Panc1 (cell line): ENCODE data around the gene IGLL5. TPM values are rescaled to one million over a fixed set of nuclear protein-coding genes. Genes with fewer than 3 reads are reported as not detected.

ENCODE experiments used
- ATAC-seq: fragments of 200-7000 bp; cut with Tn5 transposase; 2 replicates; pipeline ENCODE4 v1.9.1; 2020; ENCODE audit warnings: mild to moderate bottlenecking, moderate library complexity
- BruUV-seq: library from RNA; stranded (reverse); fragments of 400-500 nt; replicated peaks from 2 replicates; lab custom pipeline; 2021; lab: Mats Ljungman, UMichigan
- CTCF ChIA-PET: fragments of 300-600 bp; sonication (Branson Sonifier 250); formaldehyde crosslinking; loops from one replicate; lab custom pipeline; 2022; ENCODE audit warnings: antibody characterized with exemption; lab: Charles Lee
- POLR2A ChIA-PET: fragments of 300-600 bp; sonication (Branson Sonifier 250); formaldehyde crosslinking; loops from one replicate; lab custom pipeline; 2022; ENCODE audit warnings: antibody characterized with exemption; lab: Charles Lee
- DNase-seq: peaks from one replicate; pipeline ENCODE4 v3.0.0-alpha.2; 2010; ENCODE audit warnings: low read depth, low spot score
- H3K27ac ChIP-seq: 2 replicates; pipeline ENCODE4 v1.5.1; 2011; ENCODE audit warnings: mild to moderate bottlenecking, low read length, inconsistent platforms
- H3K27me3 ChIP-seq: fragments of 200-500 bp; sonication (Bioruptor generic); 2 replicates; pipeline ENCODE4 v1.6.0; 2014; ENCODE audit warnings: low read length, inconsistent platforms; ENCODE audit not compliant: control insufficient read depth, insufficient read depth
- H3K36me3 ChIP-seq: fragments of 200-500 bp; sonication (Bioruptor generic); 2 replicates; pipeline ENCODE4 v1.5.1; 2014; ENCODE audit warnings: inconsistent platforms, mild to moderate bottlenecking, low read length, moderate library complexity; ENCODE audit not compliant: control insufficient read depth, insufficient read depth
- H3K4me1 ChIP-seq: 2 replicates; pipeline ENCODE4 v1.5.1; 2011; ENCODE audit warnings: inconsistent platforms, mild to moderate bottlenecking, low read length, moderate library complexity; ENCODE audit not compliant: control insufficient read depth, insufficient read depth
- H3K4me3 ChIP-seq, 2 experiments: 2 replicates each; pipeline ENCODE4 v1.5.1; 2011 to 2012; ENCODE audit warnings: low read depth in 2 of 2, low read length in 2 of 2, mild to moderate bottlenecking in 2 of 2, inconsistent platforms in 1 of 2, moderate library complexity in 1 of 2
- H3K9me3 ChIP-seq: fragments of 200-500 bp; sonication (Bioruptor generic); 2 replicates; pipeline ENCODE4 v1.5.1; 2014; ENCODE audit warnings: low read depth, mild to moderate bottlenecking, inconsistent platforms, low read length, moderate library complexity; ENCODE audit not compliant: control insufficient read depth, insufficient read depth
- CTCF ChIP-seq: fragments of 450-650 bp; IDR thresholded peaks from 2 replicates; pipeline ENCODE4 v1.5.1; 2017; ENCODE audit warnings: mild to moderate bottlenecking
- POLR2AphosphoS5 ChIP-seq: IDR thresholded peaks from 2 replicates; pipeline ENCODE4 v1.6.1; 2012; ENCODE audit warnings: mild to moderate bottlenecking, low read depth, low read length, moderate library complexity
- REST ChIP-seq, 2 experiments: IDR thresholded peaks; 2 replicates each; pipeline ENCODE4 v1.6.1; 2011 to 2012; ENCODE audit warnings: low read depth in 2 of 2, control low read depth in 1 of 2, low read length in 1 of 2, mild to moderate bottlenecking in 1 of 2, moderate library complexity in 1 of 2; ENCODE audit not compliant: insufficient read depth in 1 of 2
- SIN3A ChIP-seq: IDR thresholded peaks from 2 replicates; pipeline ENCODE4 v1.6.1; 2012; ENCODE audit warnings: low read depth, mild to moderate bottlenecking, low read length, moderate library complexity, borderline replicate concordance; ENCODE audit not compliant: insufficient read depth
- TCF7L2 ChIP-seq: IDR thresholded peaks from 2 replicates; pipeline ENCODE4 v1.6.1; 2011; ENCODE audit warnings: mild to moderate bottlenecking, low read depth, low read length, inconsistent platforms
- in situ Hi-C: cut with HindIII; loops from 2 replicates; pipeline ENCODE4 v1.10.0; 2016; ENCODE audit warnings: low sequenced_read_pairs, low pct_unique_long_range_greater_than_20kb
- intact Hi-C: fragments of 100-400 bp; cut with micrococcal nuclease; formaldehyde crosslinking; loops from one replicate; pipeline ENCODE4 v1.10.0; 2022; ENCODE audit not compliant: unreplicated experiment
- total RNA-seq: library from RNA; stranded (reverse); gene quantifications from one replicate; pipeline ENCODE4 v1.2.1, GENCODE V29; 2021; ENCODE audit not compliant: unreplicated experiment

The IGLL5 gene
- total RNA-seq, 1 experiment from 2014 or later = not detected

GRCh38 chr22:22911327-22912134, 23.9 kb downstream of the IGLL5 start:
- CTCF ChIA-PET = interaction anchor here (0.6 kb wide), 2 partner anchors 24 to 42 kb away, joined by 6 to 8 read pairs; no protein-coding TSS in a partner anchor
- H3K27ac ChIP-seq = no peak overlapping the region
- no peaks in the 10 kb centered on the region for H3K9me3 ChIP-seq
- TF ChIP-seq POLR2AphosphoS5 (no peak), REST (IDR thresholded peaks at IDR 0.05; ENCODE audit: insufficient read depth in 1 of 2, low read depth in 2 of 2, low read length in 1 of 2) (no peak), CTCF (no peak), SIN3A (no peak), TCF7L2 (no peak)
- intact Hi-C loops = no loop called here
- POLR2A ChIA-PET = no interaction called here
- BruUV-seq = no TSS peak
- H3K27me3 ChIP-seq = no peaks in the 10 kb centered on the region; the same call in 1 of the 2 replicates
- DNase-seq = no peak
- ATAC-seq = no peak
- H3K36me3 ChIP-seq = no peaks in the 10 kb centered on the region
- in situ Hi-C loops = no loop called here
- H3K4me1 ChIP-seq = no peaks in the 10 kb centered on the region
- H3K4me3 ChIP-seq = no peak overlapping the region

- TF ChIP-seq SIN3A (no peak), TCF7L2 (no peak), POLR2AphosphoS5 (no peak), CTCF (no peak), REST (IDR thresholded peaks at IDR 0.05; ENCODE audit: insufficient read depth in 1 of 2, low read depth in 2 of 2, low read length in 1 of 2) (no peak)
- DNase-seq (no peak), ATAC-seq (no peak)
- intact Hi-C loops = no loop called here
- no TSS peak for BruUV-seq
- H3K36me3 ChIP-seq = no peaks in the 10 kb centered on the region
- CTCF ChIA-PET = interaction anchor here (0.6 kb wide), 1 partner anchor 24 kb away, joined by 6 read pairs; no protein-coding TSS in a partner anchor
- H3K27ac ChIP-seq = no peak overlapping the region
- H3K27me3 ChIP-seq = no peaks in the 10 kb centered on the region; the same call in 1 of the 2 replicates
- in situ Hi-C loops = no loop called here
- no peaks in the 10 kb centered on the region for H3K4me1 ChIP-seq
- H3K9me3 ChIP-seq = no peaks in the 10 kb centered on the region
- POLR2A ChIA-PET = no interaction called here
- no peak overlapping the region for H3K4me3 ChIP-seq
Observed at GRCh38 chr22:22912135-22912987, 24.7 kb downstream of the IGLL5 start.
